Astrocyte of the spinal cord (primary cell): Measurements from ENCODE around the gene DDX49.

Experiments used
- DNase-seq: peaks from one replicate; pipeline ENCODE4 v3.0.0; 2011; ENCODE audit warnings: low read depth, low spot score
- H3K4me3 ChIP-seq: 2 replicates; pipeline ENCODE4 v1.5.1; 2011; ENCODE audit warnings: low read depth, mild to moderate bottlenecking, low read length, moderate library complexity
- in situ Hi-C: cut with HindIII; loops from 2 replicates; pipeline ENCODE4 v1.10.0; 2017; ENCODE audit warnings: low sequenced_read_pairs
- TF ChIP-seq, protein P1 (sequence below): IDR thresholded peaks from 2 replicates; pipeline ENCODE4 v1.5.1; 2012; ENCODE audit warnings: low read depth, mild to moderate bottlenecking, low read length, inconsistent platforms

Gene DDX49

DNA sequence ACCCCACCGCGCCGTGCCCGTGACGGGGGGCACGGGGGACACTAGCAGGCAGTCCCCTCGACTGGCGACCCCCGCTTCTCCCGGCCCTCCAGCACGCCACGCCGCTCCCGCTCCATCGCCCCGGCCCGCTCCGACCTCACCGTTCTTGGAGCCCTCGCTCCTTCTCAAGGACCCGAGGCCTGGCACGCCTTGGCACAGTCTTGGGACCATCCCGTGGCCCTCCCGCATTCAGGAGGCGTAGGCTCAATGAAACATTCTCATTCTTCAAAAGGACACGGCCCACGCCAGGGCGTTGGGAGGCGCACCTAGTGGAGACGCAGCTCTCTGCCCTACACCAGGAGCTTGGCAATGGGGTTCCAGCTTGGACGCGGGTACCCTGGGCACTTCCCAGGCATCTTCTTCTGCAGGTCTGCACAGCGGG is 23.1 kb upstream of the DDX49 start:
- TF ChIP-seq, protein P1, sequence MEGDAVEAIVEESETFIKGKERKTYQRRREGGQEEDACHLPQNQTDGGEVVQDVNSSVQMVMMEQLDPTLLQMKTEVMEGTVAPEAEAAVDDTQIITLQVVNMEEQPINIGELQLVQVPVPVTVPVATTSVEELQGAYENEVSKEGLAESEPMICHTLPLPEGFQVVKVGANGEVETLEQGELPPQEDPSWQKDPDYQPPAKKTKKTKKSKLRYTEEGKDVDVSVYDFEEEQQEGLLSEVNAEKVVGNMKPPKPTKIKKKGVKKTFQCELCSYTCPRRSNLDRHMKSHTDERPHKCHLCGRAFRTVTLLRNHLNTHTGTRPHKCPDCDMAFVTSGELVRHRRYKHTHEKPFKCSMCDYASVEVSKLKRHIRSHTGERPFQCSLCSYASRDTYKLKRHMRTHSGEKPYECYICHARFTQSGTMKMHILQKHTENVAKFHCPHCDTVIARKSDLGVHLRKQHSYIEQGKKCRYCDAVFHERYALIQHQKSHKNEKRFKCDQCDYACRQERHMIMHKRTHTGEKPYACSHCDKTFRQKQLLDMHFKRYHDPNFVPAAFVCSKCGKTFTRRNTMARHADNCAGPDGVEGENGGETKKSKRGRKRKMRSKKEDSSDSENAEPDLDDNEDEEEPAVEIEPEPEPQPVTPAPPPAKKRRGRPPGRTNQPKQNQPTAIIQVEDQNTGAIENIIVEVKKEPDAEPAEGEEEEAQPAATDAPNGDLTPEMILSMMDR: peak; percentile 11
- no peak overlapping the region for H3K4me3 ChIP-seq
- no peak for DNase-seq
- in situ Hi-C loops: no loop called here

DNA sequence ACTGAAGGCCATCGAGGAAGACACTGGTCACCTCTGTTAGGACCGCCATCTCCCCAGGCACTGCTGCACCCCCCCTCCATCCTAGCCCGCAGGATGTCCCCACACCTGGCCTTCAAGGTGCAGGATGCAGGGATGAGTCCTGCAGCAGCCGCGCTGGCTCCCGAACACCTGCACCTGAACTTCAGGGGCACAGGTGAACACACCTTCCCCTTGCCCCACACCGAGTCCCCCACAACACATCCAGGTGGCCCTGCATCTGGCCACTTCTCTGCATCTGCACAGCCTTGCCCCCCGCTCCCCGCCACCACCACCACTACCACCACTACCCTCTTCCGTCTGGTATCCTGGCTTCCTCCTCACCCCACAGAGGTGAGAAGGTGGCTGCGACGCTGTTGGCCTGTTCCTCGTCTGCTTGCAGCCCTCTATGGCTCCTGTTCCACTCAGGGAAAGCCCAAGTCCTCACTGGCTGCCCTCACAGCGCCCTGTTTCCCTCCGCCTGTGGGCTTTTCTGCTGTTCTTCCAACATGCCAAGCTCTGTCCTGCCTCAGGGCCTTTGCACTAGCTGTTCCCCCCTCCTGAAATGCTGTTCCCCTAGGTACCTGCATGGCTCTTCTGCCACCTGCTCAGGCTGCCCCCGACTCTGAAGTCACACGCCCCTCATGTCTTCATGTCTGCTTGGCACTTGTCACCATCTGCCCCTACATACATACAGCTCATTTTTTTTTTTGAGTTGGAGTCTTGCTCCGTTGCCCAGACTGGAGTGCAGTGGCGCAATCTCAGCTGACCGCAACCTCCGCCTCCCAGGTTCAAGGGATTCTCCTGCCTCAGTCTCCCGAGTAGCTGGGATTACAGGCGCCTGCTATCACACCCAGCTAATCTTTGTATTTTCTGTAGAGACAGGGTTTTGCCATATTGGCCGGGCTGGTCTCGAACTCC is 22.2 kb upstream of the DDX49 start:
- TF ChIP-seq, protein P1: no peak
- H3K4me3 ChIP-seq: no peak overlapping the region

DNA sequence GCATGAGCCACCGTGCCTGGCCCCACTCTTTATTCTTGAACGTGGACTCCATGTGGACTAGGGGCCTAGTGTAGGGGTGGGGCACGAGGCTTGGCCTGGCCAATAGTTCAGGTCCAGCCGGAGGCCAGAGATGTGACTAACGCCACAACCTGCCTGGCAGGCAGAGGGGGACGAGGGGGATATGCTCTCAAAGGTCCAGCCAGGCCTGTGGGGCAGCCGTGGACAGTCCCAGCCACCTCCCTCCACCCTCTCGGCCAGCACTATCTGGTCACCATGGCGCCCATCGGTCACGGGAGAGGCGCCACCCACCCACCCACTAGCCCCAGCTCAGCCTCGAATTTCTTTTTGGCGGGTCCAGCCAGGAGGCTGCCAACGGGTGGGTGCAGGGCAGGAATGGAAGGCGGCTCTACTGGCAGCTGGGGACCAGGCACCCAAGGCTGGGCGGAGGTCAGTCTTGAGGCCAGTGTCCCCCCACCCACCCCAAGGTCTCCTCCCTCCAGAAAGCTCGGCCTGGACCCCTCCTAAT is 21.4 kb upstream of the DDX49 start:
- H3K4me3 ChIP-seq: no peak overlapping the region
- in situ Hi-C loops: no loop called here
- TF ChIP-seq, protein P1: no peak
- DNase-seq: no peak

More for the DNA sequence above, 22.2 kb upstream of the DDX49 start:
- in situ Hi-C loops: no loop called here
- no peak for DNase-seq

DNA sequence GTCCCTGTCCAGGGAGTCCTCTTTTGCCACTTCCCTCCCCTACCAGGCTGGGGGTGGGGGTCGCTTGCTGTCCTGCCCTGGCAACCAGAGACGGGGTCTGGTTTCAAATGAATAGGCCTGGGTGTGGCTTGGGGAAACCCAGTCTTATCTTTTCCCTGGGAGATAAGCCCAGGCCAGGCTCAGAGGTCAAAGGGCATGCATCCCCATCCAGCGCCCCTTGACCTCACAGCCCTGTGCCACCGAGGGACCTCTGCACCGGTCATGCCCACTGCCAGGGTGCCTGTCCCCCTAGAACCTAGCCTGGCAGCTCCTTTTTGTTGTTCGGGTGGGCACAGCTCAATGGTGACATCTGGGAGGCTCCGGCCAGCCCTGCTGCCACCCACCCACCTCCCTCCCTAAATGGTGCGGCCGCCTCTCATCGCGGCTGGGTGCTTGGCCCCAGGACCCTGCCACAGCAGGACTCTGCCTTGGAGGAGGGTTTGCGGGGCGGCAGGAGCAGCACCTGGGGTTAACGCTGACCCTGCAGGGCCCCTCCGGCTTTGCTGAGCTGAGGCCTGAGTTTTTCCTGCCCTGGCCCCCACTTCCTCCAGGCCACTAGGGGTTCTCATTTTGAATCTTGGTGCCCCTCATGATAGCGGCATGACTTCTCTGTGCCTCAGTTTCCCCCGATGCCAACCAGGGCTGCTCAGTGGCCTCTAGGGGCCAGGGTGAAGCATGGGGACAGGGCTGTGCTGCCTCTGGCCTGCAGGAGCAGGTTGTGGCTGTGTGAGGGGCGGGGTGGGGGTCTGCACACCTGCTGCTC is 20.7 kb upstream of the DDX49 start:
- in situ Hi-C loops: no loop called here
- TF ChIP-seq, protein P1: no peak
- no peak overlapping the region for H3K4me3 ChIP-seq
- no peak for DNase-seq

DNA sequence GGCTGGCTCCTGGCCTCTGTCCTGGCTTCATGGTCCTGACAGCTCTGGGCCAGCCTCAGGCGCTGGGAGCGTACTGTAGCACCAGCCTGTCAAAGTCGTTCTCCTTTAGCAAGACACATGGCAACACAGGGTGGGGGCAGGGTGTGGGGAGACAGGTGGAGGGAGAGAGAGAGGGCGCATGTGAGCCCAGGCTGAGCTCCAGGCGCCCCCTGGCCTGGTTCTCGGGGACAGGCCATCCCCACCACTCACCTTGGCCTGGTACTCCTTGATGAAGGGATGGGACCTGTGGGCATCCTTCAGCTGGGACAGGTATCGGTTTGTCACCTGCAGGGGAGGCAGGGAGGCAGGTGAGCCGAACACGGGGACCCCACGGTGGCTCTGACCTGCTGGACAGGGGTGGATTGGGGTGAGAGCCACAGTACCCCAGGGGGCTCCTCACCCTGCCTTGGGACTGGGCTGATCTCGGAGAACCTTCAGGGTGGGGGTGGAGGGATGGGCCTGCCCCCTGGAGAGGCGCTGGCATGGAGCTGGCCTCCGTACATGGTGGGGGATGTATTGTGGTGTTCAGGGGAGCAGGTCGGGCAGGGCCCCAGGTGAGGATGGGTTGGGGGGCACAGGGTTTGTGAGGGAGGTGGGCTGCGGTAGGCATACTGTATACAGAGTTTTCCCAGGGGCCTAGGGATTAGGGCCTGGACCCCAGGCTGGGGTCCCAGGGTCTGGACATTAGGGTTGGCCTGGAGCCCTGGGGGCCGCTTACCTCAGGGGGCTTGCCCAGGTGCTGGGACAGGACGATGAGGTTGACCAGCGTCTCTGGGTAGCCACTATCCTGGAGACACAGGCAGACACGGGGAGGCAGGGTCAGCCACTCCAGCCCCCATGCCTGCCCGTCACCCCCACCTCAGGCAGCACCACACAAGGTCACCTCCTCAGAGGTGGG is 19.6 kb upstream of the DDX49 start:
- DNase-seq: no peak
- no peak overlapping the region for H3K4me3 ChIP-seq
- in situ Hi-C loops: no loop called here
- TF ChIP-seq, protein P1: no peak
